ENCODE results near the gene PTGES. TPM values are rescaled to one million over a fixed set of nuclear protein-coding genes. Genes with fewer than 3 reads are reported as not detected.
A peak's percentile ranks its signal among the peaks of the same experiment; 100 is the strongest.

The PTGES gene
- total and polyA plus RNA-seq, 9 of the 15 experiments (the other 6 are each of a cell fraction or from before 2014, with no cell fraction given), result 0.13 TPM; not detected in 8

GRCh38 chr9:129776938-129777768 lies 24.3 kb upstream of the PTGES start (continued):
- TF ChIP-seq THRA (IDR thresholded peaks at IDR 0.05) (no peak), C11orf30 (IDR thresholded peaks at IDR 0.05; ENCODE audit: low read depth) (no peak), NEUROD1 (IDR thresholded peaks at IDR 0.05; ENCODE audit: borderline replicate concordance, low read depth, low read length, partially characterized antibody) (peak; percentile 99), THAP7 (CRISPR knock-in tag; IDR thresholded peaks at IDR 0.05) (no peak), DDX20 (tag; IDR thresholded peaks at IDR 0.05; ENCODE audit: low read depth) (no peak), ZNF586 (CRISPR knock-in tag; conservative IDR thresholded peaks at IDR 0.05) (no peak), MGA (IDR thresholded peaks at IDR 0.05) (no peak), ZNF707 (CRISPR knock-in tag; conservative IDR thresholded peaks at IDR 0.05) (no peak), ZBTB8A (IDR thresholded peaks at IDR 0.05; ENCODE audit: partially characterized antibody) (no peak), SUPT5H (IDR thresholded peaks at IDR 0.05) (no peak), NR3C1 (CRISPR knock-in tag; IDR thresholded peaks at IDR 0.05) (no peak), SREBF2 (CRISPR knock-in tag; IDR thresholded peaks at IDR 0.05) (no peak)
